ENCODE results near the gene PHACTR1. TPM values are rescaled to one million over a fixed set of nuclear protein-coding genes. Genes with fewer than 3 reads are reported as not detected.
"Not testable (repeated sequence)": the region's sequence is repeated elsewhere in the genome, so short reads cannot be mapped to it uniquely, and the experiment has no call there.

PHACTR1 gene
- polyA plus RNA-seq, 3 donors = 6.1 to 26.9 (median 7.6) TPM

DNA sequence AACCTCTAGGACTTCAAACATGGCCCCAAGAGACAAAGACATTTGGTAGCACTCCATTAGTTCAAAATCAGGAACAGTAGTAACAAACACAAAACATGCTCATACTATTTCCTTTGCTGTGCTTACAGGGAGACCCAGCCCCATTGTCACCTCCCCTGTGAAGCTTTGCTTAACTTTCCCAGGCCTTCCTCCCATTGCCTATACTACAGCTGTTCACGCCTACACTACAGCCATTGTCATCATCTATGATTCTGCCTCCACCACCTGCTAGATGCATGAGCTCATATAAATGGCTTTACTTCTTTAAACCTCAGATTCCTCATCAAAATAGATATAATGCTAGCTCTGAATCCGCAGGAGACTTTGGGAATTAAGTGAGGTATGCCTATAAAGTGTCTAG is 8.7 kb downstream of the PHACTR1 start:
- 100% methylated on average over 1 of the region's 2 CpGs for WGBS (ENCODE audit: insufficient coverage)
- no peak for TF ChIP-seq CTCF (IDR thresholded peaks at IDR 0.05)
- H2AFZ ChIP-seq (ENCODE audit: insufficient read depth, low read depth, low read length, poor library complexity, severe bottlenecking) = no peak overlapping the region
- Mint-ChIP-seq H3K36me3 (no peaks in the 10 kb centered on the region), H3K27me3 (ENCODE audit: low read depth in 3 of 3) (peaks cover 0 to 3% (median under 1%) of the 10 kb centered on the region in 3 donors), H3K4me1 (no peaks in the 10 kb centered on the region), H3K4me3 (no peak overlapping the region), H3K9me3 (peaks cover 0 to 2% (median 0%) of the 10 kb centered on the region in 7 donors), H3K27ac (no peak overlapping the region)
- no peaks in the 10 kb centered on the region for H3K27me3 ChIP-seq (ENCODE audit: control insufficient read depth in 2 of 2, insufficient read depth in 2 of 2, low read length in 2 of 2)
- intact Hi-C loops (cut with micrococcal nuclease) = no loop called here
- no peaks in the 10 kb centered on the region for H4K20me1 ChIP-seq (ENCODE audit: insufficient read depth, low read length)
- no peak overlapping the region for H3K27ac ChIP-seq (ENCODE audit: low read depth in 1 of 2, low read length in 2 of 2)
- H3K9ac ChIP-seq (ENCODE audit: insufficient read depth, low read length, poor library complexity, severe bottlenecking) = no peak overlapping the region
- DNase-seq = no peak
- H3K4me2 ChIP-seq (replicated peaks; ENCODE audit: extremely low read depth, low read length, poor library complexity, severe bottlenecking) = no peak overlapping the region
- H3K36me3 ChIP-seq (replicated peaks in 1 of 2; ENCODE audit: control insufficient read depth in 1 of 2, insufficient read depth in 2 of 2, low read length in 2 of 2) = no peaks in the 10 kb centered on the region
- no peaks in the 10 kb centered on the region for H3K79me2 ChIP-seq (ENCODE audit: insufficient read depth, low read length)
- no peaks in the 10 kb centered on the region for H3K4me1 ChIP-seq (ENCODE audit: control insufficient read depth in 1 of 2, insufficient read depth in 2 of 2, low read length in 2 of 2)
- no peaks in the 10 kb centered on the region for H3K9me3 ChIP-seq (replicated peaks in 1 of 2; ENCODE audit: control insufficient read depth in 1 of 2, insufficient read depth in 1 of 2, low read length in 2 of 2)
- no peak overlapping the region for H3K4me3 ChIP-seq (replicated peaks in 1 of 3; ENCODE audit: low read depth in 2 of 3, low read length in 3 of 3)

- H3K27me3 ChIP-seq (ENCODE audit: control insufficient read depth in 2 of 2, insufficient read depth in 2 of 2, low read length in 2 of 2) = no peaks in the 10 kb centered on the region
- H3K27ac ChIP-seq (ENCODE audit: low read depth in 1 of 2, low read length in 2 of 2) = no peak overlapping the region
- Mint-ChIP-seq H3K4me1 (no peaks in the 10 kb centered on the region), H3K36me3 (no peaks in the 10 kb centered on the region), H3K27ac (no peak overlapping the region), H3K27me3 (ENCODE audit: low read depth in 3 of 3) (peaks cover 0 to 3% (median 2%) of the 10 kb centered on the region in 3 donors), H3K9me3 (peaks cover 0 to 2% (median 0%) of the 10 kb centered on the region in 7 donors), H3K4me3 (no peak overlapping the region)
- H2AFZ ChIP-seq (ENCODE audit: insufficient read depth, low read depth, low read length, poor library complexity, severe bottlenecking) = no peak overlapping the region
- H3K4me1 ChIP-seq (ENCODE audit: control insufficient read depth in 1 of 2, insufficient read depth in 2 of 2, low read length in 2 of 2) = no peaks in the 10 kb centered on the region
- H3K36me3 ChIP-seq (replicated peaks in 1 of 2; ENCODE audit: control insufficient read depth in 1 of 2, insufficient read depth in 2 of 2, low read length in 2 of 2) = no peaks in the 10 kb centered on the region
- intact Hi-C loops (cut with micrococcal nuclease) = no loop called here
- no peak for DNase-seq
- no peaks in the 10 kb centered on the region for H3K9me3 ChIP-seq (replicated peaks in 1 of 2; ENCODE audit: control insufficient read depth in 1 of 2, insufficient read depth in 1 of 2, low read length in 2 of 2)
- no peak overlapping the region for H3K4me2 ChIP-seq (replicated peaks; ENCODE audit: extremely low read depth, low read length, poor library complexity, severe bottlenecking)
- H3K4me3 ChIP-seq (replicated peaks in 1 of 3; ENCODE audit: low read depth in 2 of 3, low read length in 3 of 3) = no peak overlapping the region
- no peaks in the 10 kb centered on the region for H4K20me1 ChIP-seq (ENCODE audit: insufficient read depth, low read length)
- no peak for TF ChIP-seq CTCF (IDR thresholded peaks at IDR 0.05)
- no peak overlapping the region for H3K9ac ChIP-seq (ENCODE audit: insufficient read depth, low read length, poor library complexity, severe bottlenecking)
- H3K79me2 ChIP-seq (ENCODE audit: insufficient read depth, low read length) = no peaks in the 10 kb centered on the region
- 88% methylated on average over 4 of the region's 4 CpGs for WGBS (ENCODE audit: insufficient coverage)
Measured at GRCh38 chr6:12729467-12729866, 12.9 kb downstream of the PHACTR1 start.

DNA sequence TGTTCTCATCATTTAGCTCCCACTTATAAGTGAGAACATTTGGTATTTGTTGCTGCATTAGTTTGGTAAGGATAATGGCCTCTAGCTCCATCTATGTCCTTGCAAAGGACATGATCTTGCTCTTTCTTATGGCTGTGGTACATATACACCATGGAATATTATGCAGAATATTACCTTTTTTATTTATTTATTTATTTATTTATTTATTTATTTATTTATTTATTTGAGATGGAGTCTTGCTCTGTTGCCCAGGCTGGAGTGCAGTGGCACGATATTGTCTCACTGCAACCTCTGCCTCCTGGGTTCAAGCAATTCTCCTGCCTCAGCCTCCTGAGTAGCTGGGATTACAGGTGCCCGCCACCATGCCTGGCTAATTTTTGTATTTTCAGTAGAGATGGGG is 14.2 kb downstream of the PHACTR1 start:
- intact Hi-C loops (cut with micrococcal nuclease); H3K27ac ChIP-seq (ENCODE audit: low read depth in 1 of 2, low read length in 2 of 2); H3K4me1 Mint-ChIP-seq; H3K79me2 ChIP-seq (ENCODE audit: insufficient read depth, low read length); H3K9me3 Mint-ChIP-seq; H3K4me1 ChIP-seq (ENCODE audit: control insufficient read depth in 1 of 2, insufficient read depth in 2 of 2, low read length in 2 of 2); H4K20me1 ChIP-seq (ENCODE audit: insufficient read depth, low read length); H3K27ac Mint-ChIP-seq; H3K4me2 ChIP-seq (replicated peaks; ENCODE audit: extremely low read depth, low read length, poor library complexity, severe bottlenecking); H3K4me3 ChIP-seq (replicated peaks in 1 of 3; ENCODE audit: low read depth in 2 of 3, low read length in 3 of 3); H3K36me3 Mint-ChIP-seq; H3K9me3 ChIP-seq (replicated peaks in 1 of 2; ENCODE audit: control insufficient read depth in 1 of 2, insufficient read depth in 1 of 2, low read length in 2 of 2); H3K27me3 ChIP-seq (ENCODE audit: control insufficient read depth in 2 of 2, insufficient read depth in 2 of 2, low read length in 2 of 2); H3K9ac ChIP-seq (ENCODE audit: insufficient read depth, low read length, poor library complexity, severe bottlenecking); H2AFZ ChIP-seq (ENCODE audit: insufficient read depth, low read depth, low read length, poor library complexity, severe bottlenecking); H3K27me3 Mint-ChIP-seq (ENCODE audit: low read depth in 3 of 3); H3K36me3 ChIP-seq (replicated peaks in 1 of 2; ENCODE audit: control insufficient read depth in 1 of 2, insufficient read depth in 2 of 2, low read length in 2 of 2); H3K4me3 Mint-ChIP-seq; DNase-seq: not testable (repeated sequence)
- WGBS (ENCODE audit: insufficient coverage) = no CpG with 5 or more reads among the region's 2 CpGs

Measured in CD14-positive monocyte (primary cell).